GM18499 (cell line): ENCODE data around the gene DNASE2B.

Experiments used
- ATAC-seq: cut with Tn5 transposase; IDR thresholded peaks from one replicate; pipeline ENCODE4 v1.9.1; 2021; ENCODE audit warnings: moderate number of reproducible peaks; ENCODE audit not compliant: insufficient read depth, unreplicated experiment

The DNASE2B gene

GRCh38 chr1:84398175-84399155, at the start of gene DNASE2B:
TSS of gene DNASE2B (plus strand) at chr1:84398484. CDS start at chr1:84398565, 81 bp downstream.
- ATAC-seq, result no peak

GRCh38 chr1:84348759-84349158, 49.5 kb upstream of the DNASE2B start:
- no peak for ATAC-seq

GRCh38 chr1:84350104-84350503, 48.2 kb upstream of the DNASE2B start:
- ATAC-seq, result no peak

GRCh38 chr1:84350550-84350949, 47.7 kb upstream of the DNASE2B start:
- no peak for ATAC-seq

- no peak for ATAC-seq
Observed at GRCh38 chr1:84352298-84353106, 45.8 kb upstream of the DNASE2B start.

- ATAC-seq, result no peak
Observed at GRCh38 chr1:84353695-84354094, 44.6 kb upstream of the DNASE2B start.

- no peak for ATAC-seq
Observed at GRCh38 chr1:84355556-84355955, 42.7 kb upstream of the DNASE2B start.

GRCh38 chr1:84356881-84357280, 41.4 kb upstream of the DNASE2B start:
- no peak for ATAC-seq

GRCh38 chr1:84358695-84359094, 39.6 kb upstream of the DNASE2B start:
- no peak for ATAC-seq

- ATAC-seq, result no peak
Observed at GRCh38 chr1:84360316-84360715, 38.0 kb upstream of the DNASE2B start.

GRCh38 chr1:84361796-84362195, 36.5 kb upstream of the DNASE2B start:
- no peak for ATAC-seq

GRCh38 chr1:84363019-84363418, 35.3 kb upstream of the DNASE2B start:
- ATAC-seq, result no peak

GRCh38 chr1:84363622-84364021, 34.7 kb upstream of the DNASE2B start:
- ATAC-seq, result no peak

GRCh38 chr1:84365225-84366221, 32.8 kb upstream of the DNASE2B start:
- no peak for ATAC-seq

- no peak for ATAC-seq
Observed at GRCh38 chr1:84366786-84367185, 31.5 kb upstream of the DNASE2B start.

- ATAC-seq, result no peak
Observed at GRCh38 chr1:84367219-84367618, 31.1 kb upstream of the DNASE2B start.

- no peak for ATAC-seq
Observed at GRCh38 chr1:84368441-84368840, 29.8 kb upstream of the DNASE2B start.

GRCh38 chr1:84370266-84370665, 28.0 kb upstream of the DNASE2B start:
- ATAC-seq, result no peak

GRCh38 chr1:84370831-84371394, 27.4 kb upstream of the DNASE2B start:
- no peak for ATAC-seq
